K562 (cell line): ENCODE data around the gene PRDM10. TPM values are rescaled to one million over a fixed set of nuclear protein-coding genes. Genes with fewer than 3 reads are reported as not detected.

ENCODE experiments used
- ATAC-seq: fragments of 200-7000 bp; cut with Tn5 transposase; 3 replicates; pipeline ENCODE4 v1.9.1; 2020; ENCODE audit warnings: moderate library complexity
- BruUV-seq: library from RNA; stranded (reverse); fragments of 400-500 nt; replicated peaks from 2 replicates; lab custom pipeline; 2021; lab: Mats Ljungman, UMichigan
- CTCF ChIA-PET: fragments of 300-600 bp; formaldehyde crosslinking; extraction: SDS; loops from one replicate; lab custom pipeline; 2021; ENCODE audit warnings: low intra/inter-chr PET ratio; lab: Yijun Ruan, JAX
- POLR2A ChIA-PET: fragments of 300-600, 350-650 bp; sonication (Branson Sonifier 250); formaldehyde crosslinking; extraction: SDS; loops from one replicate; lab custom pipeline; 2021; ENCODE audit warnings: antibody characterized with exemption, inconsistent platforms; lab: Yijun Ruan, JAX
- DNase-seq, 4 experiments: peaks; one replicate each; pipeline versions ENCODE4 v3.0.0 to v3.0.0-alpha.2; 2011 to 2018; ENCODE audit warnings: low spot score in 3 of 4, mixed read lengths in 3 of 4; ENCODE audit errors: extremely low read depth in 1 of 4
- FAIRE-seq: peaks from 2 replicates; lab custom pipeline; 2011; peaks lifted over from hg19 to GRCh38; lab: Jason Lieb, UNC
- H2AFZ ChIP-seq: 2 replicates; pipeline ENCODE4 v1.6.0; 2011; ENCODE audit warnings: low read depth, low read length, control low read depth, inconsistent platforms
- H3K27ac ChIP-seq: fragments of 200-600 bp; 3 replicates; pipeline ENCODE4 v1.8.0; 2011; ENCODE audit warnings: low read depth, mild to moderate bottlenecking, control low read depth, inconsistent platforms, low read length, moderate library complexity, mixed read lengths; ENCODE audit errors: extremely low read depth
- H3K27me3 ChIP-seq, 2 experiments: fragments of 300-600 bp in 1 of 2; 2 replicates in 1 of 2; 3 replicates in 1 of 2; pipeline versions ENCODE4 v1.6.0 to v1.8.0; 2011; ENCODE audit warnings: inconsistent platforms in 2 of 2, low read length in 2 of 2, mild to moderate bottlenecking in 1 of 2, mixed read lengths in 1 of 2, moderate library complexity in 1 of 2; ENCODE audit not compliant: control insufficient read depth in 2 of 2, insufficient read depth in 2 of 2
- H3K36me3 ChIP-seq: fragments of 300-600 bp; 3 replicates; pipeline ENCODE4 v1.8.0; 2011; ENCODE audit warnings: mild to moderate bottlenecking, low read length, inconsistent platforms; ENCODE audit not compliant: control insufficient read depth, insufficient read depth
- H3K4me1 ChIP-seq, 2 experiments: fragments of 200-600 bp in 1 of 2; replicated peaks in 1 of 2; 2 replicates in 1 of 2; 3 replicates in 1 of 2; pipeline versions ENCODE4 v1.5.1 to v1.8.0; 2011; ENCODE audit warnings: inconsistent platforms in 2 of 2, low read length in 2 of 2, mild to moderate bottlenecking in 1 of 2, mixed read lengths in 1 of 2, moderate library complexity in 1 of 2; ENCODE audit not compliant: control insufficient read depth in 2 of 2, insufficient read depth in 2 of 2
- H3K4me2 ChIP-seq: 2 replicates; pipeline ENCODE4 v1.6.1; 2011; ENCODE audit warnings: low read length, control low read depth, inconsistent platforms, mixed read lengths; ENCODE audit not compliant: insufficient read depth
- H3K4me3 ChIP-seq: fragments of 200-600 bp; sonication (generic), shearing (Covaris generic); 2 replicates; pipeline ENCODE4 v1.5.1; 2016; ENCODE audit warnings: control low read depth, inconsistent platforms
- H3K79me2 ChIP-seq: fragments of 200-600 bp; 3 replicates; pipeline ENCODE4 v1.8.0; 2011; ENCODE audit warnings: low read length, inconsistent platforms; ENCODE audit not compliant: control insufficient read depth, insufficient read depth
- H3K9ac ChIP-seq, 2 experiments: 2 replicates each; pipeline versions ENCODE4 v1.6.0 to v1.6.1; 2011; ENCODE audit warnings: low read depth in 2 of 2, low read length in 2 of 2, control low read depth in 1 of 2, inconsistent platforms in 1 of 2, mild to moderate bottlenecking in 1 of 2, mixed read lengths in 1 of 2; ENCODE audit not compliant: insufficient read depth in 1 of 2
- H3K9me1 ChIP-seq: one replicate; pipeline ENCODE4 v1.6.0; 2011; ENCODE audit warnings: inconsistent platforms, mild to moderate bottlenecking, low read length, moderate library complexity; ENCODE audit not compliant: control insufficient read depth, insufficient read depth
- H3K9me3 ChIP-seq: replicated peaks from 2 replicates; pipeline ENCODE4 v1.5.1; 2011; ENCODE audit warnings: low read depth, low read length, inconsistent platforms; ENCODE audit not compliant: control insufficient read depth, insufficient read depth
- H4K20me1 ChIP-seq: replicated peaks from 2 replicates; pipeline ENCODE4 v1.6.1; 2011; ENCODE audit warnings: low read length, inconsistent platforms, mixed read lengths; ENCODE audit not compliant: control insufficient read depth, insufficient read depth
- BRCA1 ChIP-seq, 2 experiments: fragments of 450-650 bp in 1 of 2; sonication (generic) in 1 of 2; formaldehyde crosslinking in 1 of 2; IDR thresholded peaks; 2 replicates each; pipeline versions ENCODE4 v1.5.0 to v1.6.1; 2017 to 2020; ENCODE audit warnings: mild to moderate bottlenecking in 1 of 2, missing genetic modification reagents in 1 of 2
- CBX5 ChIP-seq: IDR thresholded peaks from 2 replicates; pipeline ENCODE4 v1.6.1; 2014; ENCODE audit warnings: low read depth, borderline replicate concordance
- GABPB2 ChIP-seq: fragments of 250-450 bp; sonication (Bioruptor Pico); conservative IDR thresholded peaks from 2 replicates; pipeline ENCODE4 v1.5.1; 2021; ENCODE audit warnings: mild to moderate bottlenecking
- GTF2B ChIP-seq: IDR thresholded peaks from 2 replicates; pipeline ENCODE4 v1.6.1; 2011; ENCODE audit not compliant: insufficient read length; ENCODE audit errors: extremely low read depth
- IRF1 ChIP-seq: sonication (generic); formaldehyde crosslinking; IDR thresholded peaks from 2 replicates; pipeline ENCODE4 v1.8.0; 2022; ENCODE audit warnings: missing genetic modification reagents, mild to moderate bottlenecking, borderline replicate concordance
- KDM4B ChIP-seq, 2 experiments: fragments of 450-650 bp in 1 of 2; sonication (generic) in 1 of 2; IDR thresholded peaks; 2 replicates each; pipeline ENCODE4 v1.6.1; 2016 to 2017; ENCODE audit warnings: borderline replicate concordance in 2 of 2, antibody characterized with exemption in 1 of 2, low read depth in 1 of 2, mild to moderate bottlenecking in 1 of 2
- LCOR ChIP-seq: sonication (generic); formaldehyde crosslinking; IDR thresholded peaks from 2 replicates; pipeline ENCODE4 v1.8.0; 2022; ENCODE audit warnings: mild to moderate bottlenecking, missing genetic modification reagents
- NKRF ChIP-seq: fragments of 450-650 bp; IDR thresholded peaks from 2 replicates; pipeline ENCODE4 v1.6.1; 2016; ENCODE audit warnings: borderline replicate concordance
- PTTG1 ChIP-seq: fragments of 450-650 bp; IDR thresholded peaks from 2 replicates; pipeline ENCODE4 v1.6.1; 2016; ENCODE audit warnings: low read depth, mild to moderate bottlenecking, missing genetic modification characterization, missing compliant biosample characterization
- SAFB ChIP-seq: fragments of 200-400 bp; formaldehyde crosslinking; IDR thresholded peaks from 2 replicates; pipeline ENCODE4 v1.6.1; 2017; ENCODE audit warnings: low read depth, low read length, borderline replicate concordance
- SMAD4 ChIP-seq: fragments of 250-450 bp; sonication (Bioruptor Pico); conservative IDR thresholded peaks from 2 replicates; pipeline ENCODE4 v1.8.0; 2021; ENCODE audit warnings: inconsistent platforms, mild to moderate bottlenecking, moderate library complexity
- SREBF2 ChIP-seq: sonication (generic); formaldehyde crosslinking; IDR thresholded peaks from 2 replicates; pipeline ENCODE4 v1.4.0; 2020; ENCODE audit warnings: mild to moderate bottlenecking, missing genetic modification reagents
- ZBTB33 ChIP-seq: sonication (generic); formaldehyde crosslinking; IDR thresholded peaks from 2 replicates; pipeline ENCODE4 v1.8.1; 2023; ENCODE audit warnings: mild to moderate bottlenecking, missing genetic modification reagents
- ZNF668 ChIP-seq: fragments of 250-450 bp; sonication (Bioruptor Pico); IDR thresholded peaks from 2 replicates; pipeline ENCODE4 v1.8.0; 2022; ENCODE audit warnings: mild to moderate bottlenecking, inconsistent platforms
- WGBS: fragments of 100-300 bp; shearing (Covaris generic); methylation state at CpG from one replicate; pipeline ENCODE4 v1.1.6; 2016; ENCODE audit warnings: low coverage, mixed read lengths; ENCODE audit not compliant: insufficient coverage; ENCODE audit errors: missing lambda C conversion rate; 5-methylcytosine and 5-hydroxymethylcytosine counted together
- in situ Hi-C: fragments of 300-500 bp; cut with MboI; formaldehyde crosslinking; loops from 4 replicates; pipeline ENCODE4 v1.15.0; 2018; ENCODE audit warnings: inconsistent platforms, mixed read lengths
- intact Hi-C: fragments of 100-400 bp; cut with micrococcal nuclease; formaldehyde crosslinking; loops from 2 replicates; pipeline ENCODE4 v1.14.2; 2022
- polyA plus RNA-seq, 8 experiments: library from polyadenylated mRNA; depleted of rRNA in 4 of 8; stranded (reverse) in 5 of 8; unstranded in 3 of 8; fragments of >200 nt; fragmentation: Nextera tagmentation in 2 of 8; fragmentation: Illumina TruSeq in 1 of 8; extraction: Ambion mirVana in 2 of 8; extraction: Trizol in 1 of 8; gene quantifications; 2 replicates each; pipeline versions ENCODE4 v1.2.1 to v1.2.3, GENCODE V29; 2011 to 2014; ENCODE audit warnings: inconsistent platforms in 1 of 8, missing spikeins in 1 of 8
- total RNA-seq, 7 experiments: library from RNA; depleted of rRNA in 6 of 7; stranded (reverse); fragments of >200 nt in 6 of 7; fragmentation: Illumina TruSeq in 2 of 7; extraction: Trizol in 2 of 7; gene quantifications; 2 replicates each; pipeline versions ENCODE4 v1.2.1 to v1.2.3, GENCODE V29; 2011 to 2021; ENCODE audit warnings: low replicate concordance in 1 of 7

Gene PRDM10
- total and polyA plus RNA-seq, 9 of the 15 experiments (the other 6 are each of a cell fraction or from before 2014, with no cell fraction given), result 0.89 to 9.3 (median 4.5) TPM

- Histone ChIP-seq H3K79me2 (no peaks in the 10 kb centered on the region), H3K36me3 (peaks cover 63% of the 10 kb centered on the region), H3K4me1 (peaks cover 4 to 9% of the 10 kb centered on the region in 2 experiments; a peak in 4 of 5 replicates), H3K27me3 (no peaks in the 10 kb centered on the region), H3K9ac (no peak overlapping the region), H3K4me2 (no peak overlapping the region), H3K9me1 (no peaks in the 10 kb centered on the region), H3K9me3 (no peaks in the 10 kb centered on the region), H3K27ac (no peak overlapping the region), H4K20me1 (no peaks in the 10 kb centered on the region), H2AFZ (no peak overlapping the region), H3K4me3 (no peak overlapping the region)
- no peak for DNase-seq
- WGBS, result 85% methylated on average over 14 of the region's 16 CpGs
- ChIA-PET CTCF (no interaction called here), POLR2A (interaction anchor here (0.6 to 1.2 kb wide), 3 partner anchors 9 to 17 kb away, joined by 3 to 4 read pairs (median 3); no protein-coding TSS in a partner anchor)
- in situ Hi-C loops, result no loop called here
- BruUV-seq, result no TSS peak
- ATAC-seq, result no peak
- intact Hi-C loops, result loop anchor here (10.0 kb wide), 1 partner anchor 97 kb away; no protein-coding TSS in a partner anchor
- FAIRE-seq, result no peak
- TF ChIP-seq KDM4B (IDR thresholded peaks at IDR 0.05; ENCODE audit: borderline replicate concordance in 2 of 2, low read depth in 1 of 2), result no peak
- no peak for TF ChIP-seq SREBF2 (CRISPR knock-in tag)
- no peak for TF ChIP-seq GTF2B
- TF ChIP-seq SMAD4 (CRISPR knock-in tag), result no peak
- TF ChIP-seq ZNF668 (CRISPR knock-in tag), result no peak
- TF ChIP-seq GABPB2 (CRISPR knock-in tag), result no peak
- no peak for TF ChIP-seq CBX5
- TF ChIP-seq NKRF, result no peak
- TF ChIP-seq IRF1, result no peak
- TF ChIP-seq LCOR (CRISPR knock-in tag), result no peak
- TF ChIP-seq ZBTB33, result no peak
- TF ChIP-seq SAFB, result no peak
- no peak for TF ChIP-seq PTTG1 (tag)
- no peak for TF ChIP-seq BRCA1 (IDR thresholded peaks at IDR 0.05)
- no peak for TF ChIP-seq BRCA1 (CRISPR knock-in tag; IDR thresholded peaks at IDR 0.05)
Observed at GRCh38 chr11:129861702-129862522, 140.7 kb downstream of the PRDM10 start.
